H9 (cell line): Measurements from ENCODE around the gene SPDYC. TPM values are rescaled to one million over a fixed set of nuclear protein-coding genes. Genes with fewer than 3 reads are reported as not detected.

ENCODE experiments used
- DNase-seq: peaks from one replicate; pipeline ENCODE4 v3.0.0-alpha.2; 2017
- H2AFZ ChIP-seq: one replicate; pipeline ENCODE4 v1.6.1; 2013; ENCODE audit warnings: mild to moderate bottlenecking, low read length, control low read depth, moderate library complexity
- H2AK5ac ChIP-seq: 2 replicates; pipeline ENCODE4 v1.6.1; 2013; ENCODE audit warnings: low read length, control low read depth, mixed read lengths; ENCODE audit not compliant: insufficient read length
- H2BK120ac ChIP-seq: one replicate; pipeline ENCODE4 v1.6.1; 2013; ENCODE audit warnings: low read depth, mild to moderate bottlenecking, low read length, control low read depth, inconsistent platforms; ENCODE audit not compliant: poor library complexity, severe bottlenecking
- H2BK12ac ChIP-seq: 2 replicates; pipeline ENCODE4 v1.6.1; 2013; ENCODE audit warnings: low read length, control low read depth, mixed read lengths, low read depth; ENCODE audit not compliant: insufficient read length
- H2BK15ac ChIP-seq: 2 replicates; pipeline ENCODE4 v1.6.1; 2013; ENCODE audit warnings: low read depth, low read length, control low read depth
- H2BK20ac ChIP-seq: one replicate; pipeline ENCODE4 v1.6.1; 2013; ENCODE audit warnings: low read depth, mild to moderate bottlenecking, low read length, control low read depth, inconsistent platforms; ENCODE audit not compliant: poor library complexity, severe bottlenecking
- H2BK5ac ChIP-seq: 2 replicates; pipeline ENCODE4 v1.6.1; 2013; ENCODE audit warnings: low read length, control low read depth, mixed read lengths; ENCODE audit not compliant: insufficient read length
- H3K14ac ChIP-seq: 2 replicates; pipeline ENCODE4 v1.6.1; 2013; ENCODE audit warnings: low read length, control low read depth; ENCODE audit not compliant: insufficient read depth
- H3K18ac ChIP-seq: 2 replicates; pipeline ENCODE4 v1.6.1; 2013; ENCODE audit warnings: low read depth, mild to moderate bottlenecking, mixed read lengths, low read length, control low read depth; ENCODE audit not compliant: insufficient read length
- H3K23ac ChIP-seq: 2 replicates; pipeline ENCODE4 v1.6.1; 2013; ENCODE audit warnings: low read length, control low read depth, mixed read lengths, low read depth; ENCODE audit not compliant: insufficient read length
- H3K23me2 ChIP-seq: 2 replicates; pipeline ENCODE4 v1.6.1; 2013; ENCODE audit warnings: low read depth, mild to moderate bottlenecking, mixed read lengths, low read length, control low read depth; ENCODE audit not compliant: insufficient read length, poor library complexity, severe bottlenecking
- H3K27ac ChIP-seq: 2 replicates; pipeline ENCODE4 v1.5.1; 2013; ENCODE audit warnings: low read length, control low read depth, mixed read lengths, low read depth; ENCODE audit not compliant: insufficient read length
- H3K27me3 ChIP-seq: 2 replicates; pipeline ENCODE4 v1.6.1; 2013; ENCODE audit warnings: low read length, control low read depth, inconsistent platforms; ENCODE audit not compliant: insufficient read depth
- H3K4ac ChIP-seq: 2 replicates; pipeline ENCODE4 v1.6.1; 2013; ENCODE audit warnings: low read depth, mild to moderate bottlenecking, control low read depth, inconsistent platforms, low read length, moderate library complexity
- H3K4me1 ChIP-seq: 2 replicates; pipeline ENCODE4 v1.6.1; 2013; ENCODE audit warnings: low read length, control low read depth, inconsistent platforms; ENCODE audit not compliant: insufficient read depth
- H3K4me2 ChIP-seq: 2 replicates; pipeline ENCODE4 v1.6.1; 2013; ENCODE audit warnings: low read length, control low read depth, mixed read lengths; ENCODE audit not compliant: insufficient read length, insufficient read depth
- H3K56ac ChIP-seq: 2 replicates; pipeline ENCODE4 v1.6.1; 2013; ENCODE audit warnings: low read depth, mild to moderate bottlenecking, mixed read lengths, low read length, control low read depth; ENCODE audit not compliant: insufficient read length
- H3K79me1 ChIP-seq: 2 replicates; pipeline ENCODE4 v1.6.1; 2013; ENCODE audit warnings: low read depth, mild to moderate bottlenecking, moderate library complexity, low read length, control low read depth, inconsistent platforms; ENCODE audit not compliant: insufficient read depth, poor library complexity, severe bottlenecking
- H3K79me2 ChIP-seq: 2 replicates; pipeline ENCODE4 v1.6.1; 2013; ENCODE audit warnings: low read length, control low read depth, inconsistent platforms; ENCODE audit not compliant: insufficient read depth
- H3K9ac ChIP-seq: 2 replicates; pipeline ENCODE4 v1.6.1; 2013; ENCODE audit warnings: low read length, control low read depth, mixed read lengths; ENCODE audit not compliant: insufficient read length; ENCODE audit errors: extremely low read depth
- H3K9me3 ChIP-seq: one replicate; pipeline ENCODE4 v1.6.1; 2013; ENCODE audit warnings: low read depth, low read length, inconsistent platforms; ENCODE audit not compliant: control insufficient read depth
- H3T11ph ChIP-seq: one replicate; pipeline ENCODE4 v1.6.1; 2013; ENCODE audit warnings: mild to moderate bottlenecking, low read length, control low read depth, inconsistent platforms
- H4K20me1 ChIP-seq: one replicate; pipeline ENCODE4 v1.6.1; 2013; ENCODE audit not compliant: control insufficient read depth, insufficient read length, insufficient read depth
- H4K5ac ChIP-seq: 2 replicates; pipeline ENCODE4 v1.6.1; 2013; ENCODE audit warnings: low read depth, mild to moderate bottlenecking, mixed read lengths, low read length, control low read depth; ENCODE audit not compliant: insufficient read length
- H4K8ac ChIP-seq: replicated peaks from 2 replicates; pipeline ENCODE4 v1.6.1; 2013; ENCODE audit warnings: low read length, control low read depth, mixed read lengths, low read depth; ENCODE audit not compliant: insufficient read length
- H4K91ac ChIP-seq: 2 replicates; pipeline ENCODE4 v1.6.1; 2013; ENCODE audit warnings: low read depth, mild to moderate bottlenecking, moderate library complexity, mixed read lengths, low read length, control low read depth; ENCODE audit not compliant: insufficient read length
- H3K27ac Mint-ChIP-seq, 3 experiments: 2 replicates in 2 of 3; 3 replicates in 1 of 3; pipeline ENCODE4 v1.8.0; 2020 to 2021; ENCODE audit warnings: mixed read lengths in 3 of 3, mild to moderate bottlenecking in 1 of 3, moderate library complexity in 1 of 3
- H3K27me3 Mint-ChIP-seq: 2 replicates; pipeline ENCODE4 v1.8.0; 2021; ENCODE audit warnings: low read depth, mild to moderate bottlenecking, moderate library complexity, mixed read lengths
- H3K36me3 Mint-ChIP-seq, 3 experiments: 2 replicates in 2 of 3; 3 replicates in 1 of 3; pipeline ENCODE4 v1.8.0; 2020 to 2021; ENCODE audit warnings: low read depth in 3 of 3, mixed read lengths in 3 of 3; ENCODE audit not compliant: insufficient read depth in 1 of 3
- H3K4me1 Mint-ChIP-seq, 2 experiments: 2 replicates each; pipeline ENCODE4 v1.8.0; 2020; ENCODE audit warnings: mixed read lengths in 2 of 2
- H3K4me3 Mint-ChIP-seq, 2 experiments: 2 replicates in 1 of 2; 3 replicates in 1 of 2; pipeline ENCODE4 v1.8.0; 2020 to 2021; ENCODE audit warnings: mild to moderate bottlenecking in 2 of 2, mixed read lengths in 2 of 2, moderate library complexity in 1 of 2
- H3K9me3 Mint-ChIP-seq, 2 experiments: 2 replicates in 1 of 2; 3 replicates in 1 of 2; pipeline ENCODE4 v1.8.0; 2020; ENCODE audit warnings: mild to moderate bottlenecking in 2 of 2, mixed read lengths in 2 of 2, moderate library complexity in 1 of 2
- CTCF ChIP-seq: fragments of 200-600 bp; sonication (generic); conservative IDR thresholded peaks from 3 replicates; pipeline ENCODE4 v1.8.0; 2021; ENCODE audit warnings: antibody characterized with exemption, mild to moderate bottlenecking
- WGBS: extraction: QIAGEN DNeasy Blood & Tissue Kit; methylation state at CpG from one replicate; pipeline ENCODE4 v1.1.7; 2013; ENCODE audit warnings: missing lambda C conversion rate, low lambda C conversion rate, mixed read lengths; ENCODE audit not compliant: insufficient read length; ENCODE audit errors: extremely low coverage; 5-methylcytosine and 5-hydroxymethylcytosine counted together
- total RNA-seq: library from RNA; stranded (reverse); gene quantifications from 2 replicates; pipeline ENCODE4 v1.2.1, GENCODE V29; 2021

Gene SPDYC
- total RNA-seq, 1 experiment from 2014 or later = 0.61 TPM

GRCh38 chr11:65163684-65164083 lies 6.3 kb upstream of the SPDYC start:
- Mint-ChIP-seq H3K27ac (no peak overlapping the region), H3K27me3 (peaks cover 6% of the 10 kb centered on the region), H3K4me1 (peaks cover 0 to 7% of the 10 kb centered on the region in 2 experiments; a peak in 2 of 4 replicates), H3K36me3 (no peaks in the 10 kb centered on the region), H3K4me3 (no peak overlapping the region), H3K9me3 (no peaks in the 10 kb centered on the region)
- no peaks in the 10 kb centered on the region for H3K79me1 ChIP-seq
- no peak overlapping the region for H2AK5ac ChIP-seq
- H3K9ac ChIP-seq = no peak overlapping the region
- H3K79me2 ChIP-seq = no peaks in the 10 kb centered on the region
- H2AFZ ChIP-seq = no peak overlapping the region
- no CpG with 5 or more reads among the region's 2 CpGs for WGBS
- no peak overlapping the region for H3K18ac ChIP-seq
- no peaks in the 10 kb centered on the region for H3K9me3 ChIP-seq
- no peaks in the 10 kb centered on the region for H3K4me1 ChIP-seq
- H2BK5ac ChIP-seq = no peak overlapping the region
- no peak overlapping the region for H4K8ac ChIP-seq
- no peak overlapping the region for H3K14ac ChIP-seq
- H2BK20ac ChIP-seq = no peak overlapping the region
- no peak overlapping the region for H2BK15ac ChIP-seq
- no peak overlapping the region for H3K4me2 ChIP-seq
- H3K4ac ChIP-seq = no peak overlapping the region
- H2BK12ac ChIP-seq = no peak overlapping the region
- no peak overlapping the region for H4K5ac ChIP-seq
- H3K27me3 ChIP-seq = no peaks in the 10 kb centered on the region
- H2BK120ac ChIP-seq = no peak overlapping the region
- H4K91ac ChIP-seq = no peak overlapping the region
- no peak overlapping the region for H3K27ac ChIP-seq
- H3T11ph ChIP-seq = no peak overlapping the region
- TF ChIP-seq CTCF = no peak
- no peaks in the 10 kb centered on the region for H3K23me2 ChIP-seq
- no peak overlapping the region for H3K23ac ChIP-seq
- no peaks in the 10 kb centered on the region for H4K20me1 ChIP-seq
- H3K56ac ChIP-seq = no peak overlapping the region
- no peak for DNase-seq
